ENCODE data around the gene HOXB4.

GRCh38 chr17:48598736-48599135, 20.6 kb upstream of the HOXB4 start:
- TF ChIP-seq EZH2 (IDR thresholded peaks at IDR 0.05; ENCODE audit: low read depth) (no peak), CTCF (conservative IDR thresholded peaks at IDR 0.05) (no peak)

All from PC-9 (cell line).